Measurements from ENCODE around the gene MCM7.
A peak's percentile ranks its signal among the peaks of the same experiment; 100 is the strongest.

DNA sequence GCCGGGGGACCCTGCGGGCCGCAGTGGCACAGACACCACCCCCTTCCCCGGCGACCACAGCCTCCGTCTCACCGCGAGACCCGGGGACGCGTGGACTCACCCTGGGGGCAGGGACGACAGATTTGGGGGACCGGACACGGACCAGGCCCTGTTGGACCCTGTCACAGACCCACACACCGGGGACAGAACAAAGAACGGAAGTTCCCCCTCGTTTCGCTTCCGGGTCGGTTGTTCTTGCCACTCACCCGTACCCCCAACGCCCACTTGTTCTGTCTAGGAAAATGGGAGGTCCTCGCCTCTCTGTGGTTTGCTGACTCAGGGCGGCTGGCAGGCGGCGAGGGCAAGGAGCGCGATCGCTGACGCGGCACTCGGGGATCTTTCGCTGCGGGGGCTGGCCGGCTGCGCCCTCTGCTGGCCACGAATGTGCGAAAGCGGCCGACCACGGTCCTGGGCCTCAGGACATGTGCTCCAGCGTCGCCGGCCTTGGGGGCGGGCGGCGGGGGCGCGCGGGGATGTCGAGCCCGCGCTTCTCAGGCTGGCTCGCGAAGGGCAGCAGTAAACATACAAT, 19.6 kb downstream of the MCM7 start, which contains the start of gene ZNF3:
- TF ChIP-seq CTCF (IDR thresholded peaks at IDR 0.05; ENCODE audit: low read depth, low read length, poor library complexity, severe bottlenecking) = peak; percentile 99
- no peak for TF ChIP-seq EZH2phosphoT487 (IDR thresholded peaks at IDR 0.05; ENCODE audit: borderline replicate concordance, low read length)

Data from DOHH2 (cell line).